Measurements from ENCODE around the gene CRYGN.

Gene CRYGN

DNA sequence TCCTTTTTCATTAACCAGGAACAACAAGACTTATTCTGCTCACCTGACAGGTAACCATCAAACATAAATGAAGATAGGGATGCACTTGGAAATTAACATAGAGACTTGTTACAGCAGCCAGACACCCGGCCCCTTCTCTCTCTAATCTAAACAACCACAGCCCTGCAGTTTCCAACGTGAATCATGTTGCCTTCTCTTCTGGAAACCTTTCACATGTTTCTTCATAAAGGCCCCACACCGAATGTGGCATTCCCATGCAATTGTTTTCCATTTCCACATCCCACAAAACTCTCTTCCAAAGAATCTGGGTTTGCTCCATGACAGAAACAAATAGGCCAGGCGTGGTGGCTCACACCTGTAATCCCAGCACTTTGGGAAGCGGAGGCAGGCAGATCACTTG, 15.1 kb downstream of the CRYGN start:
- DNase-seq (ENCODE audit: low read depth): no peak
- no peak for TF ChIP-seq POLR2A (IDR thresholded peaks at IDR 0.05; ENCODE audit: extremely low read depth, insufficient read length)
- TF ChIP-seq MYC (IDR thresholded peaks at IDR 0.05; ENCODE audit: low read depth, low read length): no peak
- TF ChIP-seq, protein P1, sequence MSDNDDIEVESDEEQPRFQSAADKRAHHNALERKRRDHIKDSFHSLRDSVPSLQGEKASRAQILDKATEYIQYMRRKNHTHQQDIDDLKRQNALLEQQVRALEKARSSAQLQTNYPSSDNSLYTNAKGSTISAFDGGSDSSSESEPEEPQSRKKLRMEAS (IDR thresholded peaks at IDR 0.05; ENCODE audit: low read depth, low read length): no peak
- TF ChIP-seq, protein P2, sequence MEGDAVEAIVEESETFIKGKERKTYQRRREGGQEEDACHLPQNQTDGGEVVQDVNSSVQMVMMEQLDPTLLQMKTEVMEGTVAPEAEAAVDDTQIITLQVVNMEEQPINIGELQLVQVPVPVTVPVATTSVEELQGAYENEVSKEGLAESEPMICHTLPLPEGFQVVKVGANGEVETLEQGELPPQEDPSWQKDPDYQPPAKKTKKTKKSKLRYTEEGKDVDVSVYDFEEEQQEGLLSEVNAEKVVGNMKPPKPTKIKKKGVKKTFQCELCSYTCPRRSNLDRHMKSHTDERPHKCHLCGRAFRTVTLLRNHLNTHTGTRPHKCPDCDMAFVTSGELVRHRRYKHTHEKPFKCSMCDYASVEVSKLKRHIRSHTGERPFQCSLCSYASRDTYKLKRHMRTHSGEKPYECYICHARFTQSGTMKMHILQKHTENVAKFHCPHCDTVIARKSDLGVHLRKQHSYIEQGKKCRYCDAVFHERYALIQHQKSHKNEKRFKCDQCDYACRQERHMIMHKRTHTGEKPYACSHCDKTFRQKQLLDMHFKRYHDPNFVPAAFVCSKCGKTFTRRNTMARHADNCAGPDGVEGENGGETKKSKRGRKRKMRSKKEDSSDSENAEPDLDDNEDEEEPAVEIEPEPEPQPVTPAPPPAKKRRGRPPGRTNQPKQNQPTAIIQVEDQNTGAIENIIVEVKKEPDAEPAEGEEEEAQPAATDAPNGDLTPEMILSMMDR (IDR thresholded peaks at IDR 0.05; ENCODE audit: low read depth, low read length): no peak
- no peak overlapping the region for H3K4me3 ChIP-seq (ENCODE audit: low read depth, low read length)

DNA sequence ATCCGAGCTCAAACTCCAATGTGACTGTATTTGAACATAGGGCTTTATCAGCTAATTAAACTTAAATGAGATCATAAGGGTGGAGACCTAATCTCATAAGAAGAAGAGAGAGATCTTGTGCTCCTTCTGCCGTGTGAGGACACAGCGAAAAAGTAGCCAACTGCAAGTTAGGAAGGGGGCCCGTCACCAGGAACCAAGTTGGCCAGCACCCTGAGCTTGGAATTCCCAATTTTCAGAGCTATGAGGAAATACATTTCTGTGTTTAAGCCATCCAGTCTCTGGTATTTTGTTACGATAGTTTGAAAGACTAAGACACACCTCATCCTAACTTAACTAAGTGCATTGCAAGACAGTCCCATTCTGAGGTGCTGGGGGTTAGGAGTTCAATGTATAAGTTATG, 16.0 kb downstream of the CRYGN start:
- TF ChIP-seq, protein P1 (IDR thresholded peaks at IDR 0.05; ENCODE audit: low read depth, low read length): no peak
- TF ChIP-seq MYC (IDR thresholded peaks at IDR 0.05; ENCODE audit: low read depth, low read length): no peak
- TF ChIP-seq POLR2A (IDR thresholded peaks at IDR 0.05; ENCODE audit: extremely low read depth, insufficient read length): no peak
- DNase-seq (ENCODE audit: low read depth): no peak
- H3K4me3 ChIP-seq (ENCODE audit: low read depth, low read length): no peak overlapping the region

DNA sequence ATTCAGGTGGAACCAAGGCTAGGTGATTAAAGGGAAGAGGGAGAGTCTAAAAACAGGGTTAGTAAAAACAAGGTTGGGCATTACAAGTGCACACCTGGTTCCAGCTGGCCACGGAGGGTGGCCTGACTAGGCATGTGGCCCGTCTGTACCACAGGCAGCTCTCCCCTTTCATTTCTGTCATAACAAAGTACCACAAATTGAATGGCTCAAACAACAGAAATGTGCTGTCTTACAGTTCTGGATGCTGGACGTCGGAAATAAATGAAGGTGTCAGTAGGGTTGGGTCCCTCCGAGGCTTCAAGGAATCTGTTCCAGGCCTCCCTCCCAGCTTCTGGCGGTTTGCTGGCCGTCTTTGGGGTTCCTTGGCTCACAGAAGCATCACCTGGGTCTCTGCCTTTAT, 16.7 kb downstream of the CRYGN start:
- TF ChIP-seq, protein P2 (IDR thresholded peaks at IDR 0.05; ENCODE audit: low read depth, low read length): no peak
- TF ChIP-seq POLR2A (IDR thresholded peaks at IDR 0.05; ENCODE audit: extremely low read depth, insufficient read length) (no peak), MYC (IDR thresholded peaks at IDR 0.05; ENCODE audit: low read depth, low read length) (no peak)
- TF ChIP-seq, protein P1 (IDR thresholded peaks at IDR 0.05; ENCODE audit: low read depth, low read length): no peak
- H3K4me3 ChIP-seq (ENCODE audit: low read depth, low read length): no peak overlapping the region
- no peak for DNase-seq (ENCODE audit: low read depth)

DNA sequence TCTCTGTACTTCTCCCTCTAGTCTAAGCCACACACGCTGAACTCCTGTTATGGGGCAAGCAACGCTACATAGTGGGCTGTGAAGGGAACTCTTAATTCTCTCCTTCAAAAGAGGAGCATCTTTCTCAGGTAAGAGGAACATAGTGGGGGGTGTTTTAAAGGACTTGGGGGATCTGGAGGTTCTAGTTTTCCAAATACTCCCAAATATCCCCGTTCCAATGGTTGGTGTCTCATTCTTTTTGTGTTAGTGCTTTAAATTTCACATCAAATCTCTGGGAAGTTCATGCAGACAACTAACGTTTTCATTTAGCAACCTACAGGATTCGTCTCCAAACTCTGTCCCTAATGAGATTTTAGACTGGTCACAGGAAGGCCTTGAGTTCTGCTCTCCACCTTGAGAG, 17.7 kb downstream of the CRYGN start:
- no peak overlapping the region for H3K4me3 ChIP-seq (ENCODE audit: low read depth, low read length)
- TF ChIP-seq, protein P2 (IDR thresholded peaks at IDR 0.05; ENCODE audit: low read depth, low read length): no peak
- no peak for TF ChIP-seq POLR2A (IDR thresholded peaks at IDR 0.05; ENCODE audit: extremely low read depth, insufficient read length)
- TF ChIP-seq, protein P1 (IDR thresholded peaks at IDR 0.05; ENCODE audit: low read depth, low read length): no peak
- TF ChIP-seq MYC (IDR thresholded peaks at IDR 0.05; ENCODE audit: low read depth, low read length): no peak
- no peak for DNase-seq (ENCODE audit: low read depth)

DNA sequence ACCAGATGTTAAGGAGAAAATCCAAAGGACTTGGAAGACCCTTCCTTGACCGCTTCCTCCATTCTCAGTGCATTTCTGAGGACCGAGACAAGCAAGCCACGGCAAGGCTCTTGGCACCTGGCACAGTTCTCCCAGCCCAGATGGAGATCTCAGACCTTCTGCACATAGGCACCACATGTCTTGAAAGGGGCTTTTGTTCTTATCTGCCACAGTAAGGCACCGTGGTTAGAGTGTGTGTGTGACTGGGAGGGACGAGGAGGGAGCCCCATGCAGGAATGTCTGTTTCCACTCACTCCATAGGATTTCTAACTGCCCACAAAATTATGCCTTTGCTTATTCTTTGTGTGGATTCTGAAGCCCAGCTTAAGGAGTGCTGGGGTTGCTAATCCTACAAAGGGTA, 19.8 kb downstream of the CRYGN start:
- no peak for DNase-seq (ENCODE audit: low read depth)
- TF ChIP-seq MYC (IDR thresholded peaks at IDR 0.05; ENCODE audit: low read depth, low read length) (no peak), POLR2A (IDR thresholded peaks at IDR 0.05; ENCODE audit: extremely low read depth, insufficient read length) (no peak)
- TF ChIP-seq, protein P1 (IDR thresholded peaks at IDR 0.05; ENCODE audit: low read depth, low read length): no peak
- TF ChIP-seq, protein P2 (IDR thresholded peaks at IDR 0.05; ENCODE audit: low read depth, low read length): no peak
- H3K4me3 ChIP-seq (ENCODE audit: low read depth, low read length): no peak overlapping the region

DNA sequence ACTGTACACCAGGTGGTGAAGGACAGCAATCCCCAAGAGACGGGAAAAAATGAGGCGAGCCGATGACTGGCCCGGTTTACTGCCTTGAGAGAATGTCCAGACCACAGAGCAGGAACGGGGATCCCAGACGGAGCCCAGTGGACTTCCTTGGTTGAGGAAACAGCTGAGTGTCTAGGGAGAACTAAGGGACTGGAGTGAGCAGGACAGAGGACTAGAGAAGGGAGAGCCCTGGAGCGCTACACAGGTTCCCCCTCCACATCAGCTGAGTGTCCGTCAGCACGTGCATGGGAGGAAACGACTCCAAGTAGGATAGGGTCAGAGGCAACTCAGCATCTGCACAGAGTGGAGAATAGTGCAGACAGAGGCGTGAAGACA, 23.0 kb downstream of the CRYGN start:
- TF ChIP-seq, protein P1 (IDR thresholded peaks at IDR 0.05; ENCODE audit: low read depth, low read length): no peak
- TF ChIP-seq POLR2A (IDR thresholded peaks at IDR 0.05; ENCODE audit: extremely low read depth, insufficient read length): no peak
- TF ChIP-seq MYC (IDR thresholded peaks at IDR 0.05; ENCODE audit: low read depth, low read length): no peak
- TF ChIP-seq, protein P2 (IDR thresholded peaks at IDR 0.05; ENCODE audit: low read depth, low read length): no peak
- H3K4me3 ChIP-seq (ENCODE audit: low read depth, low read length): no peak overlapping the region
- DNase-seq (ENCODE audit: low read depth): no peak
